ENCODE data around the gene GNAI1. TPM values are rescaled to one million over a fixed set of nuclear protein-coding genes. Genes with fewer than 3 reads are reported as not detected.

Gene GNAI1
- total and polyA plus RNA-seq, 2 experiments from 2014 or later: 57.4 to 58.7 TPM

- no peak for DNase-seq (ENCODE audit: low spot score)
- Histone ChIP-seq H3K36me3 (replicated peaks; ENCODE audit: insufficient read depth, low read depth) (no peaks in the 10 kb centered on the region), H3K27me3 (no peaks in the 10 kb centered on the region), H3K4me1 (ENCODE audit: insufficient read depth) (peaks cover 4% of the 10 kb centered on the region), H3K27ac (no peak overlapping the region), H4K20me1 (ENCODE audit: insufficient read depth, poor library complexity, severe bottlenecking) (no peaks in the 10 kb centered on the region), H3K9me3 (ENCODE audit: low read depth) (no peaks in the 10 kb centered on the region), H3K9me2 (replicated peaks; ENCODE audit: insufficient read depth) (no peaks in the 10 kb centered on the region), H3K79me2 (no peaks in the 10 kb centered on the region), H3K4me3 (no peak overlapping the region), H2AFZ (no peak overlapping the region), H3K4me2 (no peak overlapping the region)
- no peak for TF ChIP-seq EZH2 (IDR thresholded peaks at IDR 0.05; ENCODE audit: borderline replicate concordance)
- TF ChIP-seq EZH2phosphoT487 (IDR thresholded peaks at IDR 0.05; ENCODE audit: low read depth, severe bottlenecking, unreplicated experiment): no peak
- TF ChIP-seq CTCF (IDR thresholded peaks at IDR 0.05; ENCODE audit: poor library complexity): no peak
- WGBS (ENCODE audit: low lambda C conversion rate, missing lambda C conversion rate): 89% methylated on average over 1 of the region's 1 CpG
Observed at GRCh38 chr7:80236681-80237080, 102.0 kb downstream of the GNAI1 start.

- WGBS (ENCODE audit: low lambda C conversion rate, missing lambda C conversion rate): 88% methylated on average over 4 of the region's 4 CpGs
- H3K79me2 ChIP-seq: no peaks in the 10 kb centered on the region
- H3K4me2 ChIP-seq: no peak overlapping the region
- H3K4me1 ChIP-seq (ENCODE audit: insufficient read depth): no peaks in the 10 kb centered on the region
- no peaks in the 10 kb centered on the region for H4K20me1 ChIP-seq (ENCODE audit: insufficient read depth, poor library complexity, severe bottlenecking)
- H3K27ac ChIP-seq: no peak overlapping the region
- no peaks in the 10 kb centered on the region for H3K9me2 ChIP-seq (replicated peaks; ENCODE audit: insufficient read depth)
- no peaks in the 10 kb centered on the region for H3K9me3 ChIP-seq (ENCODE audit: low read depth)
- no peak overlapping the region for H2AFZ ChIP-seq
- no peaks in the 10 kb centered on the region for H3K27me3 ChIP-seq
- no peaks in the 10 kb centered on the region for H3K36me3 ChIP-seq (replicated peaks; ENCODE audit: insufficient read depth, low read depth)
- DNase-seq (ENCODE audit: low spot score): no peak
- no peak overlapping the region for H3K4me3 ChIP-seq
- TF ChIP-seq EZH2 (IDR thresholded peaks at IDR 0.05; ENCODE audit: borderline replicate concordance) (no peak), EZH2phosphoT487 (IDR thresholded peaks at IDR 0.05; ENCODE audit: low read depth, severe bottlenecking, unreplicated experiment) (no peak)
Observed at GRCh38 chr7:80240265-80241025, 105.8 kb downstream of the GNAI1 start.

- Histone ChIP-seq H3K27ac (no peak overlapping the region), H3K4me1 (ENCODE audit: insufficient read depth) (no peaks in the 10 kb centered on the region), H3K36me3 (replicated peaks; ENCODE audit: insufficient read depth, low read depth) (no peaks in the 10 kb centered on the region), H3K9me2 (replicated peaks; ENCODE audit: insufficient read depth) (no peaks in the 10 kb centered on the region), H3K27me3 (no peaks in the 10 kb centered on the region), H4K20me1 (ENCODE audit: insufficient read depth, poor library complexity, severe bottlenecking) (no peaks in the 10 kb centered on the region), H3K4me3 (no peak overlapping the region), H3K79me2 (no peaks in the 10 kb centered on the region), H3K4me2 (no peak overlapping the region), H2AFZ (no peak overlapping the region), H3K9me3 (ENCODE audit: low read depth) (no peaks in the 10 kb centered on the region)
- no peak for DNase-seq (ENCODE audit: low spot score)
- 100% methylated on average over 1 of the region's 1 CpG for WGBS (ENCODE audit: low lambda C conversion rate, missing lambda C conversion rate)
- TF ChIP-seq EZH2 (IDR thresholded peaks at IDR 0.05; ENCODE audit: borderline replicate concordance): no peak
- TF ChIP-seq CTCF (IDR thresholded peaks at IDR 0.05; ENCODE audit: poor library complexity): no peak
- no peak for TF ChIP-seq EZH2phosphoT487 (IDR thresholded peaks at IDR 0.05; ENCODE audit: low read depth, severe bottlenecking, unreplicated experiment)
Observed at GRCh38 chr7:80241671-80242070, 107.0 kb downstream of the GNAI1 start.

GRCh38 chr7:80243425-80243824 is 108.8 kb downstream of the GNAI1 start:
- 76% methylated on average over 4 of the region's 4 CpGs for WGBS (ENCODE audit: low lambda C conversion rate, missing lambda C conversion rate)
- Histone ChIP-seq H3K9me3 (ENCODE audit: low read depth) (no peaks in the 10 kb centered on the region), H3K4me3 (no peak overlapping the region), H3K27me3 (no peaks in the 10 kb centered on the region), H3K79me2 (no peaks in the 10 kb centered on the region), H3K9me2 (replicated peaks; ENCODE audit: insufficient read depth) (no peaks in the 10 kb centered on the region), H3K36me3 (replicated peaks; ENCODE audit: insufficient read depth, low read depth) (no peaks in the 10 kb centered on the region), H3K27ac (no peak overlapping the region), H2AFZ (no peak overlapping the region), H4K20me1 (ENCODE audit: insufficient read depth, poor library complexity, severe bottlenecking) (no peaks in the 10 kb centered on the region), H3K4me1 (ENCODE audit: insufficient read depth) (no peaks in the 10 kb centered on the region), H3K4me2 (no peak overlapping the region)
- TF ChIP-seq EZH2phosphoT487 (IDR thresholded peaks at IDR 0.05; ENCODE audit: low read depth, severe bottlenecking, unreplicated experiment) (no peak), CTCF (IDR thresholded peaks at IDR 0.05; ENCODE audit: poor library complexity) (no peak), EZH2 (IDR thresholded peaks at IDR 0.05; ENCODE audit: borderline replicate concordance) (no peak)
- DNase-seq (ENCODE audit: low spot score): no peak

All from hepatocyte (in vitro differentiated cells).